Smooth muscle cell (in vitro differentiated cells): Measurements from ENCODE around the gene SRD5A1. TPM values are rescaled to one million over a fixed set of nuclear protein-coding genes. Genes with fewer than 3 reads are reported as not detected.
"Not testable (repeated sequence)": the region's sequence is repeated elsewhere in the genome, so short reads cannot be mapped to it uniquely, and the experiment has no call there.

Experiments
- DNase-seq: peaks from one replicate; lab custom pipeline; 2025; ENCODE audit not compliant: unreplicated experiment; lab: John Stamatoyannopoulos, UW
- H2AFZ ChIP-seq: fragments of 200-600 bp; sonication (generic); 2 replicates; pipeline ENCODE4 v1.6.0; 2016; ENCODE audit warnings: antibody characterized with exemption, low read depth, mild to moderate bottlenecking
- H3F3A ChIP-seq: fragments of 200-600 bp; sonication (generic); 2 replicates; pipeline ENCODE4 v1.6.0; 2017; ENCODE audit warnings: antibody characterized with exemption, low read depth
- H3K27ac ChIP-seq: fragments of 200-600 bp; sonication (generic); 2 replicates; pipeline ENCODE4 v1.5.1; 2016; ENCODE audit warnings: low read depth, mild to moderate bottlenecking
- H3K27me3 ChIP-seq: fragments of 200-600 bp; sonication (generic); 2 replicates; pipeline ENCODE4 v1.6.1; 2016; ENCODE audit warnings: low read depth, mild to moderate bottlenecking
- H3K36me3 ChIP-seq: fragments of 200-600 bp; sonication (generic); 2 replicates; pipeline ENCODE4 v1.5.1; 2016; ENCODE audit warnings: low read depth
- H3K4me1 ChIP-seq: fragments of 200-600 bp; sonication (generic); 2 replicates; pipeline ENCODE4 v1.5.1; 2016; ENCODE audit warnings: low read depth
- H3K4me2 ChIP-seq: fragments of 200-600 bp; sonication (generic); 2 replicates; pipeline ENCODE4 v1.6.0; 2016; ENCODE audit warnings: mild to moderate bottlenecking
- H3K4me3 ChIP-seq: fragments of 200-600 bp; sonication (generic); 2 replicates; pipeline ENCODE4 v1.5.1; 2016; ENCODE audit warnings: mild to moderate bottlenecking
- H3K79me2 ChIP-seq: fragments of 200-600 bp; sonication (generic); 2 replicates; pipeline ENCODE4 v1.6.0; 2016; ENCODE audit warnings: low read depth, mild to moderate bottlenecking
- H3K9ac ChIP-seq: fragments of 200-600 bp; sonication (generic); 2 replicates; pipeline ENCODE4 v1.6.0; 2016; ENCODE audit warnings: low read depth
- H3K9me3 ChIP-seq: fragments of 200-600 bp; sonication (generic); replicated peaks from 2 replicates; pipeline ENCODE4 v1.5.1; 2016; ENCODE audit warnings: low read depth
- H4K20me1 ChIP-seq: fragments of 200-600 bp; sonication (generic); 2 replicates; pipeline ENCODE4 v1.6.0; 2016; ENCODE audit warnings: low read depth
- CTCF ChIP-seq: fragments of 200-600 bp; sonication (generic); IDR thresholded peaks from 2 replicates; pipeline ENCODE4 v1.5.1; 2017; ENCODE audit warnings: borderline replicate concordance, mild to moderate bottlenecking, antibody characterized with exemption; ENCODE audit not compliant: insufficient read depth, poor library complexity, severe bottlenecking
- WGBS: methylation state at CpG from one replicate; pipeline ENCODE4 v1.1.7; 2016; ENCODE audit warnings: low lambda C conversion rate; 5-methylcytosine and 5-hydroxymethylcytosine counted together
- polyA plus RNA-seq: library from polyadenylated mRNA; unstranded; fragments of >200 nt; fragmentation: Nextera tagmentation; extraction: Ambion mirVana; gene quantifications from 2 replicates; pipeline ENCODE4 v1.2.1, GENCODE V29; 2016
- total RNA-seq: library from RNA; depleted of rRNA; stranded (reverse); fragments of >200 nt; gene quantifications from 2 replicates; pipeline ENCODE4 v1.2.3, GENCODE V29; 2014

SRD5A1 gene
- total and polyA plus RNA-seq, 2 experiments from 2014 or later, result 17.1 to 23.5 TPM

DNA sequence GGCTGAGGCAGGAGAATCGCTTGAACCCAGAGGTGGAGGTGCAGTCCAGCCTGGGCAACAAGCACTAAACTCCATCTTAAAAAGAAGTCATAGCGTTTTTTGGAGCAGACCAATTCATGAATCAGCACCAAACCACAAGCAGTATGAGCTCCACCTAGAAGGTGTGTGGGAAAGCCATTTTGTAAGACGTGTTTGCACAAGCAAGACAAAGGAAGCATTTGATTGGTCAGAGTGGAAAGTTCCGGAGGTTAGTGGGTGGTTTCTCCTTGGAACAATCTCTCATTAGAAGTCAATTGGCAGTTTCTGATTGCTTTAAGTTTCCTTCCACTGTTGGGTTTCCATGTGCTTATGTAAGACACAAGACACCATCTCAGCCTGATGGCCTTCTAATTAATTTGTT is 5.0 kb downstream of the SRD5A1 start:
- Histone ChIP-seq H3K9me3 (no peaks in the 10 kb centered on the region), H3K9ac (no peak overlapping the region), H2AFZ (no peak overlapping the region), H3K4me2 (no peak overlapping the region), H3K27me3 (no peaks in the 10 kb centered on the region), H3K27ac (no peak overlapping the region), H4K20me1 (peaks cover 55% of the 10 kb centered on the region), H3K4me1 (peaks cover 4% of the 10 kb centered on the region), H3K4me3 (no peak overlapping the region), H3K36me3 (no peaks in the 10 kb centered on the region), H3K79me2 (peaks cover 44% of the 10 kb centered on the region), H3F3A (no peaks in the 10 kb centered on the region)
- whole genome bisulfite sequencing, result 85% methylated on average over 4 of the region's 4 CpGs
- DNase-seq, result no peak
- TF ChIP-seq CTCF, result no peak

DNA sequence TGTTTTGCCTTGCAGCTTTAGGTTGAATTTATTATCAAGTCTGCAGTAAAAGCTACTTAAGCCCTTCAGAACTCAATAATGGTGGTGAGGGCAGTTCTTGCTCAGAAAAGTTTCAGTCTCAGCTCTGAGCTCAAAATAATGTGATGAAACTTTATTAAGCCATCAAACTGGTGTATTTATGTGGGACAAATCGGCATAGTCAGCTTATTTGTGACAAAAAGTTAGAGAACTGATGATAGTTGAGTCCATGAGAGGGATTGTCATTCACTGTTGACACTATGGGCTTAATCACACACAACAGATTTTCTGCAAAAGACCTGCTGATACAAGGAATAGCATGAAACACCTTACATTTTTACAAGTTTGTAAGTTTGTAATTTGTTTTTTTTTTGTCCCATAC is 9.4 kb downstream of the SRD5A1 start:
- Histone ChIP-seq H3K9ac (no peak overlapping the region), H3K4me1 (no peaks in the 10 kb centered on the region), H3K4me2 (no peak overlapping the region), H3K27ac (no peak overlapping the region), H2AFZ (no peak overlapping the region), H3K4me3 (no peak overlapping the region), H3K79me2 (peaks cover 19% of the 10 kb centered on the region), H3F3A (no peaks in the 10 kb centered on the region), H3K27me3 (no peaks in the 10 kb centered on the region), H3K36me3 (no peaks in the 10 kb centered on the region), H4K20me1 (peaks cover 40% of the 10 kb centered on the region), H3K9me3 (no peaks in the 10 kb centered on the region)
- WGBS, result 88% methylated on average over 1 of the region's 1 CpG
- no peak for TF ChIP-seq CTCF
- DNase-seq, result no peak

- no peaks in the 10 kb centered on the region for H3K9me3 ChIP-seq
- H2AFZ ChIP-seq, result no peak overlapping the region
- peaks cover 31% of the 10 kb centered on the region for H4K20me1 ChIP-seq
- H3K9ac ChIP-seq, result no peak overlapping the region
- peaks cover 5% of the 10 kb centered on the region for H3K4me1 ChIP-seq
- no peaks in the 10 kb centered on the region for H3K27me3 ChIP-seq
- peaks cover 8% of the 10 kb centered on the region for H3K79me2 ChIP-seq
- no peak for TF ChIP-seq CTCF
- DNase-seq, result no peak
- no peak overlapping the region for H3K27ac ChIP-seq
- no peaks in the 10 kb centered on the region for H3K36me3 ChIP-seq
- WGBS, result 96% methylated on average over 6 of the region's 6 CpGs
- H3F3A ChIP-seq, result no peaks in the 10 kb centered on the region
- H3K4me2 ChIP-seq, result no peak overlapping the region
- H3K4me3 ChIP-seq, result no peak overlapping the region
These were observed 11.6 kb downstream of the SRD5A1 start for GRCh38 chr5:6644794-6645241.

GRCh38 chr5:6645571-6646362 is 12.5 kb downstream of the SRD5A1 start:
- not testable (repeated sequence) for H3K27me3 ChIP-seq, H3K36me3 ChIP-seq, DNase-seq, H3K4me2 ChIP-seq, H2AFZ ChIP-seq, H3K9me3 ChIP-seq, H3K4me1 ChIP-seq, H3K9ac ChIP-seq, H3K27ac ChIP-seq, H3F3A ChIP-seq, H3K4me3 ChIP-seq, H3K79me2 ChIP-seq
- peaks cover 25% of the 10 kb centered on the region for H4K20me1 ChIP-seq
- WGBS, result over 99% methylated on average over 11 of the region's 11 CpGs
